Spleen (tissue), 11 donors: Measurements from ENCODE around the gene MYL6B. TPM values are rescaled to one million over a fixed set of nuclear protein-coding genes. Genes with fewer than 3 reads are reported as not detected.

Experiments
- DNase-seq: peaks from one replicate; pipeline ENCODE4 v3.0.0-alpha.2; 2020
- H3K27ac ChIP-seq, 8 donors: fragments of 200-600 bp; sonication (generic) in 7 of 8; 1 replicate in 4 of 8; 2 replicates in 4 of 8; pipeline versions ENCODE4 v1.5.0 to v1.8.0; 2016 to 2021; ENCODE audit warnings: inconsistent platforms in 4 of 8, mild to moderate bottlenecking in 4 of 8, moderate library complexity in 1 of 8
- H3K27me3 ChIP-seq, 7 donors: fragments of 200-600 bp; sonication (generic) in 6 of 7; replicated peaks in 1 of 7; 1 replicate in 4 of 7; 2 replicates in 3 of 7; pipeline versions ENCODE4 v1.5.0 to v1.8.0; 2016 to 2021; ENCODE audit warnings: inconsistent platforms in 3 of 7, mild to moderate bottlenecking in 1 of 7
- H3K36me3 ChIP-seq, 6 donors: fragments of 200-600 bp; sonication (generic) in 5 of 6; 1 replicate in 4 of 6; 2 replicates in 2 of 6; pipeline versions ENCODE4 v1.5.0 to v1.8.0; 2016 to 2021; ENCODE audit warnings: inconsistent platforms in 2 of 6
- H3K4me1 ChIP-seq, 6 donors: fragments of 200-600 bp; sonication (generic) in 5 of 6; 1 replicate in 3 of 6; 2 replicates in 3 of 6; pipeline versions ENCODE4 v1.5.0 to v1.8.0; 2016 to 2021; ENCODE audit warnings: inconsistent platforms in 3 of 6
- H3K4me3 ChIP-seq, 8 donors: fragments of 200-600 bp; sonication (generic) in 7 of 8; 1 replicate in 4 of 8; 2 replicates in 4 of 8; pipeline versions ENCODE4 v1.5.0 to v1.8.0; 2016 to 2021; ENCODE audit warnings: inconsistent platforms in 4 of 8, mild to moderate bottlenecking in 4 of 8, moderate library complexity in 2 of 8
- H3K9me3 ChIP-seq, 8 donors: fragments of 200-600 bp; sonication (generic) in 7 of 8; 1 replicate in 4 of 8; 2 replicates in 4 of 8; pipeline versions ENCODE4 v1.5.0 to v1.8.0; 2016 to 2021; ENCODE audit warnings: inconsistent platforms in 4 of 8
- CTCF ChIP-seq, 11 experiments: fragments of 200-600 bp in 7 of 11; fragments of 450-650 bp in 4 of 11; sonication (generic) in 4 of 11; IDR thresholded peaks in 8 of 11; conservative IDR thresholded peaks in 3 of 11; 1 replicate in 7 of 11; 2 replicates in 4 of 11; pipeline versions ENCODE4 v1.4.0 to v1.8.0; 2016 to 2021; ENCODE audit warnings: antibody characterized with exemption in 11 of 11, inconsistent platforms in 4 of 11, mild to moderate bottlenecking in 1 of 11
- POLR2A ChIP-seq, 3 donors: fragments of 450-650 bp; IDR thresholded peaks; one replicate each; pipeline ENCODE4 v1.5.1; 2017; ENCODE audit warnings: antibody characterized with exemption in 3 of 3, mild to moderate bottlenecking in 1 of 3
- POLR2AphosphoS5 ChIP-seq, 3 donors: sonication (generic); formaldehyde crosslinking; IDR thresholded peaks; one replicate each; pipeline ENCODE4 v1.5.1; 2017; ENCODE audit warnings: antibody characterized with exemption in 3 of 3
- WGBS, 5 donors: extraction: QIAGEN DNeasy Blood & Tissue Kit in 3 of 5; methylation state at CpG; one replicate each; pipeline versions ENCODE4 v1.1.5 to v1.1.7; 2013 to 2018; 5-methylcytosine and 5-hydroxymethylcytosine counted together
- intact Hi-C: fragments of 100-400 bp; cut with DNase I; formaldehyde crosslinking; loops from one replicate; pipeline ENCODE4 v1.15.0; 2023; ENCODE audit warnings: low total_unique reads
- polyA plus RNA-seq, 3 donors: library from polyadenylated mRNA; stranded (reverse); fragments of 200-250 nt; gene quantifications; one replicate each; pipeline ENCODE4 v1.2.1, GENCODE V29; 2013
- total RNA-seq, 7 donors: library from RNA; depleted of rRNA in 3 of 7; stranded (reverse); fragments of >200 nt in 3 of 7; fragmentation: NEBNext Ultra II Directional in 4 of 7; extraction: Animal tissue kit (Norgen Biotek cat#: 25700) in 4 of 7; gene quantifications; one replicate each; pipeline versions ENCODE4 v1.1.0 to v1.2.1, GENCODE V29; 2016 to 2021
- donor health status: healthy with polysubstance abuse.
- donor health status: DM: no; HTN: no; CAD: no; lungs with moderate emphysema.
- donor health status: DM: no; HTN: no; CAD: no.
- donor health status: Bipolar disorder and iron deficiency.
- donor health status: healthy.
- donor health status: DM: no; HTN: no; CAD: no.
- donor health status: DM: yes; HTN: yes; CAD: no.

The MYL6B gene
- total and polyA plus RNA-seq, 10 donors, result 17.1 to 101 (median 40.4) TPM

GRCh38 chr12:56178347-56178746 lies 26.0 kb downstream of the MYL6B start:
- DNase-seq, result no peak

GRCh38 chr12:56186957-56187356 lies 34.6 kb downstream of the MYL6B start:
- Histone ChIP-seq H3K27me3 (no peaks in the 10 kb centered on the region), H3K4me1 (peaks cover 22 to 50% (median 32%) of the 10 kb centered on the region in 6 donors), H3K27ac (peak overlapping the region in 2 of 8 donors; percentile 94), H3K4me3 (no peak overlapping the region), H3K36me3 (peaks cover 0 to 51% (median 46%) of the 10 kb centered on the region in 6 donors), H3K9me3 (no peaks in the 10 kb centered on the region)
- TF ChIP-seq POLR2A (IDR thresholded peaks at IDR 0.05), result no peak
- TF ChIP-seq CTCF (IDR thresholded peaks at IDR 0.05 in 8 of 11, conservative IDR thresholded peaks at IDR 0.05 in 3 of 11), result no peak
- TF ChIP-seq POLR2AphosphoS5 (IDR thresholded peaks at IDR 0.05), result no peak
- intact Hi-C loops, result no loop called here
- no peak for DNase-seq
- WGBS, 5 donors, result 32 to 44% (median 40%) methylated on average over 2 of the region's 2 CpGs

More at GRCh38 chr12:56178347-56178746, 26.0 kb downstream of the MYL6B start:
- 88 to 95% (median 92%) methylated on average over 3 of the region's 3 CpGs for WGBS, 5 donors
- peaks cover 6 to 100% (median 98%) of the 10 kb centered on the region in 6 donors for H3K36me3 ChIP-seq
- no peak for TF ChIP-seq POLR2A (IDR thresholded peaks at IDR 0.05)
- TF ChIP-seq POLR2AphosphoS5 (IDR thresholded peaks at IDR 0.05), result no peak
- no peak for TF ChIP-seq CTCF (IDR thresholded peaks at IDR 0.05 in 8 of 11, conservative IDR thresholded peaks at IDR 0.05 in 3 of 11)
- H3K27me3 ChIP-seq, result no peaks in the 10 kb centered on the region
- intact Hi-C loops, result no loop called here
- peaks cover 0 to 16% (median 2%) of the 10 kb centered on the region in 6 donors for H3K4me1 ChIP-seq
- no peak overlapping the region for H3K4me3 ChIP-seq
- no peak overlapping the region for H3K27ac ChIP-seq
- H3K9me3 ChIP-seq, result no peaks in the 10 kb centered on the region

- no peak for DNase-seq
- Histone ChIP-seq H3K27ac (peak overlapping the region; percentile 80 to 96 (median 94)), H3K4me1 (peaks cover 22 to 54% (median 34%) of the 10 kb centered on the region in 6 donors), H3K4me3 (peak overlapping the region; percentile 57 to 94 (median 84)), H3K9me3 (no peaks in the 10 kb centered on the region), H3K27me3 (no peaks in the 10 kb centered on the region), H3K36me3 (peaks cover 0 to 38% (median 34%) of the 10 kb centered on the region in 6 donors)
- intact Hi-C loops, result loop anchor here (2.0 kb wide), 1 partner anchor 61 kb away; no protein-coding TSS in a partner anchor
- WGBS, 5 donors, result 9 to 14% (median 10%) methylated on average over 9 to 10 of the region's 10 CpGs
- TF ChIP-seq POLR2A (IDR thresholded peaks at IDR 0.05) (no peak), CTCF (IDR thresholded peaks at IDR 0.05 in 8 of 11, conservative IDR thresholded peaks at IDR 0.05 in 3 of 11) (no peak), POLR2AphosphoS5 (IDR thresholded peaks at IDR 0.05) (no peak)
Observed at GRCh38 chr12:56188131-56188777, 35.9 kb downstream of the MYL6B start.

- Histone ChIP-seq H3K27me3 (no peaks in the 10 kb centered on the region), H3K4me3 (peak overlapping the region; percentile 57 to 94 (median 84)), H3K36me3 (peaks cover 0 to 33% (median 29%) of the 10 kb centered on the region in 6 donors), H3K27ac (peak overlapping the region; percentile 80 to 96 (median 94)), H3K9me3 (no peaks in the 10 kb centered on the region), H3K4me1 (peaks cover 22 to 58% (median 35%) of the 10 kb centered on the region in 6 donors)
- no peak for TF ChIP-seq POLR2A (IDR thresholded peaks at IDR 0.05)
- TF ChIP-seq CTCF (IDR thresholded peaks at IDR 0.05 in 8 of 11, conservative IDR thresholded peaks at IDR 0.05 in 3 of 11), result no peak
- TF ChIP-seq POLR2AphosphoS5 (IDR thresholded peaks at IDR 0.05), result no peak
- peak; percentile 87 for DNase-seq
- WGBS, 5 donors, result 0 to 2% (median 1%) methylated on average over 15 to 17 of the region's 17 CpGs
- intact Hi-C loops, result loop anchor here (2.0 kb wide), 1 partner anchor 62 kb away; no protein-coding TSS in a partner anchor
Observed at GRCh38 chr12:56188778-56189098, 36.4 kb downstream of the MYL6B start.
